HepG2 (cell line): Measurements from ENCODE around the gene ZNF627. TPM values are rescaled to one million over a fixed set of nuclear protein-coding genes. Genes with fewer than 3 reads are reported as not detected.

Source experiments
- EP300 ChIP-seq, 3 experiments: sonication (generic) in 1 of 3; formaldehyde crosslinking in 1 of 3; IDR thresholded peaks; 2 replicates each; pipeline versions ENCODE4 v1.5.1 to v1.6.1; 2011 to 2020; ENCODE audit warnings: low read depth in 2 of 3, low read length in 2 of 3, borderline replicate concordance in 1 of 3, improper control_type of control experiment in 1 of 3, mild to moderate bottlenecking in 1 of 3, missing genetic modification reagents in 1 of 3, moderate library complexity in 1 of 3
- ERF ChIP-seq: IDR thresholded peaks from 2 replicates; pipeline ENCODE4 v1.6.1; 2018; ENCODE audit warnings: missing biosample characterization, missing genetic modification reagents
- FOXM1 ChIP-seq: sonication (generic); formaldehyde crosslinking; IDR thresholded peaks from 2 replicates; pipeline ENCODE4 v1.5.0; 2020; ENCODE audit warnings: missing genetic modification reagents
- HNRNPL ChIP-seq: fragments of 200-400 bp; formaldehyde crosslinking; IDR thresholded peaks from 2 replicates; pipeline ENCODE4 v1.6.1; 2017; ENCODE audit warnings: mild to moderate bottlenecking, low read depth, low read length
- HOXA3 ChIP-seq: sonication (generic); formaldehyde crosslinking; IDR thresholded peaks from 2 replicates; pipeline ENCODE4 v1.5.0; 2020; ENCODE audit warnings: missing genetic modification reagents
- JUN ChIP-seq: sonication (generic); formaldehyde crosslinking; IDR thresholded peaks from 2 replicates; pipeline ENCODE4 v1.4.0; 2020; ENCODE audit warnings: mild to moderate bottlenecking, missing genetic modification reagents
- MYPOP ChIP-seq: sonication (generic); formaldehyde crosslinking; IDR thresholded peaks from 2 replicates; pipeline ENCODE4 v1.8.1; 2023; ENCODE audit warnings: mild to moderate bottlenecking, moderate library complexity, missing genetic modification reagents
- NCOA2 ChIP-seq: sonication (generic); formaldehyde crosslinking; IDR thresholded peaks from 2 replicates; pipeline ENCODE4 v1.8.0; 2022; ENCODE audit warnings: inconsistent platforms
- PAWR ChIP-seq: sonication (generic); formaldehyde crosslinking; IDR thresholded peaks from 2 replicates; pipeline ENCODE4 v1.4.0; 2020; ENCODE audit warnings: missing genetic modification reagents, mild to moderate bottlenecking, borderline replicate concordance
- POGZ ChIP-seq: sonication (generic); formaldehyde crosslinking; IDR thresholded peaks from 2 replicates; pipeline ENCODE4 v1.4.0; 2020; ENCODE audit warnings: mild to moderate bottlenecking, missing genetic modification reagents
- SMYD3 ChIP-seq: sonication (generic); formaldehyde crosslinking; IDR thresholded peaks from 2 replicates; pipeline ENCODE4 v1.8.1; 2023; ENCODE audit warnings: mild to moderate bottlenecking, missing genetic modification reagents
- SNAI1 ChIP-seq: sonication (generic); formaldehyde crosslinking; IDR thresholded peaks from 2 replicates; pipeline ENCODE4 v1.5.0; 2020; ENCODE audit warnings: mild to moderate bottlenecking, missing genetic modification reagents, borderline replicate concordance
- SNAPC5 ChIP-seq: sonication (generic); formaldehyde crosslinking; IDR thresholded peaks from 2 replicates; pipeline ENCODE4 v1.8.1; 2023; ENCODE audit warnings: mild to moderate bottlenecking, missing genetic modification reagents, borderline replicate concordance
- SRY ChIP-seq: sonication (generic); formaldehyde crosslinking; IDR thresholded peaks from 2 replicates; pipeline ENCODE4 v1.8.0; 2022; ENCODE audit warnings: mild to moderate bottlenecking, missing genetic modification reagents
- TBX2 ChIP-seq: sonication (generic); formaldehyde crosslinking; IDR thresholded peaks from 2 replicates; pipeline ENCODE4 v1.5.0; 2020; ENCODE audit warnings: missing genetic modification reagents, mild to moderate bottlenecking, borderline replicate concordance
- XBP1 ChIP-seq: sonication (generic); formaldehyde crosslinking; IDR thresholded peaks from 2 replicates; pipeline ENCODE4 v1.5.0; 2020; ENCODE audit warnings: missing genetic modification reagents
- ZFP37 ChIP-seq: sonication (generic); formaldehyde crosslinking; IDR thresholded peaks from 2 replicates; pipeline ENCODE4 v1.4.0; 2020; ENCODE audit warnings: missing genetic modification reagents, borderline replicate concordance
- ZNF121 ChIP-seq: sonication (generic); formaldehyde crosslinking; IDR thresholded peaks from 2 replicates; pipeline ENCODE4 v1.5.0; 2020; ENCODE audit warnings: mild to moderate bottlenecking, missing genetic modification reagents
- ZNF530 ChIP-seq: sonication (generic); formaldehyde crosslinking; IDR thresholded peaks from 2 replicates; pipeline ENCODE4 v1.5.0; 2020; ENCODE audit warnings: low read depth, mild to moderate bottlenecking, missing genetic modification reagents
- ZNF549 ChIP-seq: sonication (generic); formaldehyde crosslinking; IDR thresholded peaks from 2 replicates; pipeline ENCODE4 v1.5.0; 2020; ENCODE audit warnings: missing genetic modification reagents
- ZNF746 ChIP-seq: sonication (generic); formaldehyde crosslinking; IDR thresholded peaks from 2 replicates; pipeline ENCODE4 v1.8.0; 2022; ENCODE audit warnings: mild to moderate bottlenecking, missing genetic modification reagents
- ZNF777 ChIP-seq: sonication (generic); formaldehyde crosslinking; IDR thresholded peaks from 2 replicates; pipeline ENCODE4 v1.4.0; 2020; ENCODE audit warnings: missing genetic modification reagents
- polyA plus RNA-seq, 8 experiments: library from polyadenylated mRNA; depleted of rRNA in 3 of 8; stranded (reverse) in 7 of 8; unstranded in 1 of 8; fragments of >200 nt; fragmentation: Illumina TruSeq in 4 of 8; extraction: Trizol in 4 of 8; gene quantifications; 2 replicates each; pipeline versions ENCODE4 v1.2.1 to v1.2.3, GENCODE V29; 2011 to 2016; ENCODE audit warnings: low read depth in 4 of 8, missing spikeins in 1 of 8, mixed read lengths in 1 of 8; ENCODE audit not compliant: insufficient read depth in 1 of 8
- total RNA-seq, 5 experiments: library from RNA; depleted of rRNA; stranded (reverse); fragments of >200 nt; fragmentation: Illumina TruSeq; extraction: Trizol; gene quantifications; 2 replicates each; pipeline ENCODE4 v1.2.3, GENCODE V29; 2016; ENCODE audit warnings: low read depth in 1 of 5
- TF ChIP-seq, protein P1 (sequence below): sonication (generic); formaldehyde crosslinking; IDR thresholded peaks from 2 replicates; pipeline ENCODE4 v1.4.0; 2020; ENCODE audit warnings: missing genetic modification reagents, borderline replicate concordance

ZNF627 gene
- total and polyA plus RNA-seq, 2 of the 13 experiments (the other 11 are each of a cell fraction or from before 2014, with no cell fraction given): 4.2 to 12.7 TPM

DNA sequence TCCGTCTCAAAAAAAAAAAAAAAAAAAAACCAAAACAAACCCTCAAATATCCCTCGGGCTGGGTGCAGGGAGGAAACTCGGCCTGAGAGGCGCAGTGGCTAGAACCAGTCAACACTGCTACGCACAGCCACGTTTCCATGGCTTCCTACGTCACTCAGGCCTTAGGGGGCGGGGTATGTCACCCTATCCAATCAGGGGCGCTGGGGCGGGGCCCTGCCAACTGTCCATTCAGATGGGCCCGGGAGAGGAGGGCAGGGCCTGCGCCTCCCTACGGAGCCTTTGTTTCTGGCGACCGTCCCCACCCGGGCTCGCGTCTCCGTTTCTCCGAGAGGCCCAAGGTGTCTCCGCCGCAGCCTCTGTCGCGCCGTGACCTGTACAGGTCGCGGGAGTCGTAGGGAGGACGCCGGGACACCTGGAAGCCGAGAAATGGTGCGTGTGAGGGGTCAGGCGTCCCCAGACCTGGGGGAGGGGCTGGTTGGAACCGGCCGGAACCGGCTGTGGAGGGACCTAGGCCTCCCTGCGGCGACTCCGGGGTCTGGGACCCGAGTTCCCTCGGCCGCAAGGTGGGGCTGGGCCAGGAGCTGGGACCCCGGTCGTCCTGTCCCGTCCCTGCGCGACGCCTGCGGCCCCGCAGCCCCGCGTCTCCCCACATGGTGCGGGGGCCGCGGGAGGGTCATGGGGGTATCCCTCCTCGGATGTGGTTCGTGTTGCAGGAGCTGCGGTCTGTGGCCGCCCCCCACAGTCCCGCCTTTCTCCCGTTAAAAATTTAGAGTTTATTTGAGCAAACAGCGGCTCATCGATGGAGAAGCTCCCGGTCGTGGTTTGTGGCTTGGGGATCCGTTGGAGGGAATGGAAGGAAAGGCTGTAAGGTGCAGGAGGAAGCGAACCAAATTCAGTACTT, at the start of gene ZNF627 (continued):
- no peak for TF ChIP-seq XBP1 (CRISPR knock-in tag)
- TF ChIP-seq ZNF777 (CRISPR knock-in tag): peak; percentile 35; the same call in 1 of the 2 replicates
- TF ChIP-seq, protein P1, sequence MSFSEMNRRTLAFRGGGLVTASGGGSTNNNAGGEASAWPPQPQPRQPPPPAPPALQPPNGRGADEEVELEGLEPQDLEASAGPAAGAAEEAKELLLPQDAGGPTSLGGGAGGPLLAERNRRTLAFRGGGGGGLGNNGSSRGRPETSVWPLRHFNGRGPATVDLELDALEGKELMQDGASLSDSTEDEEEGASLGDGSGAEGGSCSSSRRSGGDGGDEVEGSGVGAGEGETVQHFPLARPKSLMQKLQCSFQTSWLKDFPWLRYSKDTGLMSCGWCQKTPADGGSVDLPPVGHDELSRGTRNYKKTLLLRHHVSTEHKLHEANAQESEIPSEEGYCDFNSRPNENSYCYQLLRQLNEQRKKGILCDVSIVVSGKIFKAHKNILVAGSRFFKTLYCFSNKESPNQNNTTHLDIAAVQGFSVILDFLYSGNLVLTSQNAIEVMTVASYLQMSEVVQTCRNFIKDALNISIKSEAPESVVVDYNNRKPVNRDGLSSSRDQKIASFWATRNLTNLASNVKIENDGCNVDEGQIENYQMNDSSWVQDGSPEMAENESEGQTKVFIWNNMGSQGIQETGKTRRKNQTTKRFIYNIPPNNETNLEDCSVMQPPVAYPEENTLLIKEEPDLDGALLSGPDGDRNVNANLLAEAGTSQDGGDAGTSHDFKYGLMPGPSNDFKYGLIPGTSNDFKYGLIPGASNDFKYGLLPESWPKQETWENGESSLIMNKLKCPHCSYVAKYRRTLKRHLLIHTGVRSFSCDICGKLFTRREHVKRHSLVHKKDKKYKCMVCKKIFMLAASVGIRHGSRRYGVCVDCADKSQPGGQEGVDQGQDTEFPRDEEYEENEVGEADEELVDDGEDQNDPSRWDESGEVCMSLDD (CRISPR knock-in tag): no peak; the same call in 1 of the 2 replicates
- TF ChIP-seq EP300 (IDR thresholded peaks at IDR 0.05; ENCODE audit: low read depth in 2 of 2, low read length in 2 of 2): no peak
- no peak for TF ChIP-seq EP300 (CRISPR knock-in tag; IDR thresholded peaks at IDR 0.05; ENCODE audit: borderline replicate concordance)
- no peak for TF ChIP-seq ZNF549 (CRISPR knock-in tag)
- peak; percentile 85 for TF ChIP-seq TBX2
- no peak for TF ChIP-seq SNAPC5 (CRISPR knock-in tag)
- TF ChIP-seq HNRNPL: peak; percentile 32; the same call in 1 of the 2 replicates
- no peak for TF ChIP-seq JUN (CRISPR knock-in tag)
- TF ChIP-seq MYPOP: no peak; the same call in 1 of the 2 replicates
- no peak for TF ChIP-seq FOXM1 (CRISPR knock-in tag)
- TF ChIP-seq NCOA2 (CRISPR knock-in tag): no peak
- peak; percentile 68 for TF ChIP-seq POGZ (CRISPR knock-in tag)
- peak; percentile 46; the same call in 1 of the 2 replicates for TF ChIP-seq ERF (CRISPR knock-in tag)
- peak; percentile 90; the same call in 1 of the 2 replicates for TF ChIP-seq SNAI1 (CRISPR knock-in tag)
- no peak for TF ChIP-seq ZNF121 (CRISPR knock-in tag)
- no peak for TF ChIP-seq ZNF530 (CRISPR knock-in tag)
- peak; percentile 25; the same call in 1 of the 2 replicates for TF ChIP-seq ZNF746 (CRISPR knock-in tag)
- peak; percentile 64; the same call in 1 of the 2 replicates for TF ChIP-seq HOXA3 (CRISPR knock-in tag)
- TF ChIP-seq SRY (CRISPR knock-in tag): peak; percentile 95
- TF ChIP-seq SMYD3 (CRISPR knock-in tag): no peak; the same call in 1 of the 2 replicates
- TF ChIP-seq PAWR (CRISPR knock-in tag): no peak
- peak; percentile 50; the same call in 1 of the 2 replicates for TF ChIP-seq ZFP37 (CRISPR knock-in tag)
